Loucy (cell line): ENCODE results near the gene LSM3.

Experiments used
- H2AFZ ChIP-seq: fragments of 200-600 bp; sonication (generic); 2 replicates; pipeline ENCODE4 v1.6.0; 2016; ENCODE audit warnings: antibody characterized with exemption, mild to moderate bottlenecking, low read length, moderate library complexity
- H3F3A ChIP-seq: fragments of 200-600 bp; 2 replicates; pipeline ENCODE4 v1.6.0; 2016; ENCODE audit warnings: antibody characterized with exemption, low read depth, mild to moderate bottlenecking
- H3K27me3 ChIP-seq: fragments of 200-600 bp; sonication (generic); 2 replicates; pipeline ENCODE4 v1.6.1; 2014; ENCODE audit warnings: low read length, mild to moderate bottlenecking; ENCODE audit not compliant: insufficient read depth, poor library complexity, severe bottlenecking
- H3K36me3 ChIP-seq: fragments of 200-600 bp; sonication (generic); 2 replicates; pipeline ENCODE4 v1.6.1; 2016; ENCODE audit warnings: low read length; ENCODE audit not compliant: insufficient read depth
- H3K4me1 ChIP-seq: fragments of 200-600 bp; sonication (generic); 2 replicates; pipeline ENCODE4 v1.5.1; 2014; ENCODE audit warnings: low read length, mild to moderate bottlenecking; ENCODE audit not compliant: insufficient read depth, poor library complexity, severe bottlenecking
- H3K4me2 ChIP-seq: fragments of 200-600 bp; sonication (generic); 2 replicates; pipeline ENCODE4 v1.6.0; 2014; ENCODE audit warnings: antibody characterized with exemption, low read length, low read depth, mild to moderate bottlenecking; ENCODE audit not compliant: poor library complexity, severe bottlenecking
- H3K4me3 ChIP-seq: fragments of 200-600 bp; sonication (generic); 2 replicates; pipeline ENCODE4 v1.5.1; 2014; ENCODE audit warnings: low read length, mild to moderate bottlenecking, mixed read lengths; ENCODE audit not compliant: poor library complexity, severe bottlenecking
- H3K79me2 ChIP-seq: fragments of 200-600 bp; sonication (generic); 2 replicates; pipeline ENCODE4 v1.6.1; 2014; ENCODE audit warnings: low read length; ENCODE audit not compliant: insufficient read depth
- H3K9ac ChIP-seq: fragments of 200-600 bp; sonication (generic); 2 replicates; pipeline ENCODE4 v1.6.0; 2014; ENCODE audit warnings: mild to moderate bottlenecking, low read depth, low read length, moderate library complexity; ENCODE audit not compliant: poor library complexity, severe bottlenecking
- H3K9me2 ChIP-seq: fragments of 200-600 bp; sonication (generic); replicated peaks from 2 replicates; pipeline ENCODE4 v1.6.1; 2016; ENCODE audit warnings: low read depth, low read length, mixed read lengths
- H3K9me3 ChIP-seq: fragments of 200-600 bp; sonication (generic); 2 replicates; pipeline ENCODE4 v1.6.1; 2014; ENCODE audit warnings: mild to moderate bottlenecking, antibody characterized with exemption, low read length, low read depth; ENCODE audit not compliant: insufficient read depth
- H4K20me1 ChIP-seq: fragments of 200-600 bp; sonication (generic); 2 replicates; pipeline ENCODE4 v1.6.0; 2014; ENCODE audit warnings: antibody characterized with exemption, low read length, mild to moderate bottlenecking; ENCODE audit not compliant: insufficient read depth, poor library complexity, severe bottlenecking
- CTCF ChIP-seq: fragments of 200-600 bp; sonication (generic); conservative IDR thresholded peaks from 2 replicates; pipeline ENCODE4 v1.5.1; 2014; ENCODE audit warnings: mild to moderate bottlenecking, antibody characterized with exemption, low read length
- EZH2phosphoT487 ChIP-seq: fragments of 200-600 bp; IDR thresholded peaks from 2 replicates; pipeline ENCODE4 v1.6.1; 2018; ENCODE audit warnings: antibody characterized with exemption, mild to moderate bottlenecking, moderate library complexity, borderline replicate concordance

Gene LSM3

GRCh38 chr3:14142567-14143270 is 35.9 kb upstream of the LSM3 start:
- peaks cover 5% of the 10 kb centered on the region; the same call in 1 of the 2 replicates for H3K36me3 ChIP-seq

DNA sequence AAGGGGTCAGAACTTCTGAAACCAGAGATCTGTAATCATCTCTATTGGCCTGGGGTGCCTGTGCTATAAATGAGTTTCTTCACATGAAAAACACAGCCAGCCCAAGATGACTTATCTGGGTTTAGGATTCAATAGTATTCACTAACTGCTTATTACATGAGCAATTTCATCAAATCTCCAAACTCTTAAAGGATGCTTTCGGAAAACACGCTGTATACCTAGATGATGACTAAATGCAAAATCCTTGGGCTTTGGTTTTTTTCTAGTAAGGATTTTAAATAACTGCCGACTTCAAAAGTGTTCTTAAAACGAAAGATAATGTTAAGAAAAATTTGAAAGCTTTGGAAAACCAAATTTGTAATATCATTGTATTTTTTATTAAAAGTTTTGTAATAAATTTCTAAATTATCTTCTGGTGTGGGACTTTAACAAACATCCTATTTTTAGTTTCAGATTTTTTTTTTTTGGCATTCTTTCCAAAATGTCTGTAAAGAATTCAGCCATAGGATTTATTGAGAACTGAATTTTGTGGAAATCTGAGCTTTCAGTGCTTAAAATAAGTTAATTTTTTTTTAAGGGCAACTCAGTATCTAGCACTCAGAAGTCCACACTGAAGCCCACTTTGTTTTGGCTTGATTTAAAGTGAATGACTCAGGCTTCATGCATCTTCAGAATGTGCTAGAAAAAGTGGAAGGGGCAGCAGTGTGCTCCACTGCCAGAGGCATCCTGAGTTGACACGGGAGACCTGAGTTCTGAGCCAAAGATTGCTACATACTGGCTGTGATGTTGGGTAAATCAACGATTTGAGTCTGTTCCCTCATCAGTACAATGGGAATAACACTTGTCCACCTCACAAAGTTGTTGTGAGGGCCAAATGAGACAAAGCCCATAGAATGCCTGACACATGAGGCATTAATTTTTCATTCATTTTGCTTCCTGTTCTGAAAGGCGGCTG is 35.1 kb upstream of the LSM3 start:
- Histone ChIP-seq H3K4me1 (peaks cover 12% of the 10 kb centered on the region), H3K36me3 (peaks cover 5% of the 10 kb centered on the region; the same call in 1 of the 2 replicates), H3K9ac (peak overlapping the region; percentile 12), H3K4me2 (peak overlapping the region; percentile 54), H3K9me2 (no peaks in the 10 kb centered on the region), H3K79me2 (no peaks in the 10 kb centered on the region), H3K27me3 (no peaks in the 10 kb centered on the region), H3F3A (no peaks in the 10 kb centered on the region), H3K9me3 (no peaks in the 10 kb centered on the region), H3K4me3 (no peak overlapping the region), H2AFZ (no peak overlapping the region), H4K20me1 (peaks cover 6% of the 10 kb centered on the region)
- TF ChIP-seq CTCF (no peak), EZH2phosphoT487 (no peak)

More at GRCh38 chr3:14142567-14143270, 35.9 kb upstream of the LSM3 start:
- Histone ChIP-seq H3K4me3 (no peak overlapping the region), H3F3A (no peaks in the 10 kb centered on the region), H3K9me2 (no peaks in the 10 kb centered on the region), H4K20me1 (peaks cover 6% of the 10 kb centered on the region), H3K79me2 (no peaks in the 10 kb centered on the region), H3K4me1 (peaks cover 12% of the 10 kb centered on the region), H2AFZ (no peak overlapping the region), H3K27me3 (no peaks in the 10 kb centered on the region), H3K9me3 (no peaks in the 10 kb centered on the region), H3K9ac (no peak overlapping the region), H3K4me2 (no peak overlapping the region)
- TF ChIP-seq EZH2phosphoT487: no peak

- TF ChIP-seq EZH2phosphoT487 (no peak), CTCF (no peak)
- Histone ChIP-seq H3K4me3 (no peak overlapping the region), H3K4me1 (peaks cover 12% of the 10 kb centered on the region), H4K20me1 (peaks cover 6% of the 10 kb centered on the region), H3K36me3 (peaks cover 5% of the 10 kb centered on the region; the same call in 1 of the 2 replicates), H3K9ac (peak overlapping the region; percentile 12), H2AFZ (no peak overlapping the region), H3K79me2 (no peaks in the 10 kb centered on the region), H3K27me3 (no peaks in the 10 kb centered on the region), H3K9me3 (no peaks in the 10 kb centered on the region), H3K9me2 (no peaks in the 10 kb centered on the region), H3K4me2 (peak overlapping the region; percentile 54), H3F3A (no peaks in the 10 kb centered on the region)
Measured at GRCh38 chr3:14144423-14145075, 34.1 kb upstream of the LSM3 start.
